Stomach (tissue), 4 donors: ENCODE results near the gene ZNF844.

Source experiments
- POLR2A ChIP-seq, 4 donors: fragments of 450-650 bp; IDR thresholded peaks; one replicate each; pipeline ENCODE4 v1.6.1; 2016; ENCODE audit warnings: antibody characterized with exemption in 4 of 4, control low read depth in 2 of 4, mild to moderate bottlenecking in 1 of 4, moderate library complexity in 1 of 4
- POLR2AphosphoS5 ChIP-seq, 3 donors: sonication (generic); formaldehyde crosslinking; IDR thresholded peaks; one replicate each; pipeline ENCODE4 v1.6.1; 2016; ENCODE audit warnings: antibody characterized with exemption in 3 of 3
- TF ChIP-seq, protein P1 (sequence below), 7 experiments: fragments of 450-650 bp in 4 of 7; fragments of 200-600 bp in 3 of 7; sonication (generic) in 3 of 7; IDR thresholded peaks; one replicate each; pipeline ENCODE4 v1.5.1; 2016 to 2019; ENCODE audit warnings: antibody characterized with exemption in 7 of 7, control low read depth in 2 of 7, mild to moderate bottlenecking in 1 of 7

DNA sequence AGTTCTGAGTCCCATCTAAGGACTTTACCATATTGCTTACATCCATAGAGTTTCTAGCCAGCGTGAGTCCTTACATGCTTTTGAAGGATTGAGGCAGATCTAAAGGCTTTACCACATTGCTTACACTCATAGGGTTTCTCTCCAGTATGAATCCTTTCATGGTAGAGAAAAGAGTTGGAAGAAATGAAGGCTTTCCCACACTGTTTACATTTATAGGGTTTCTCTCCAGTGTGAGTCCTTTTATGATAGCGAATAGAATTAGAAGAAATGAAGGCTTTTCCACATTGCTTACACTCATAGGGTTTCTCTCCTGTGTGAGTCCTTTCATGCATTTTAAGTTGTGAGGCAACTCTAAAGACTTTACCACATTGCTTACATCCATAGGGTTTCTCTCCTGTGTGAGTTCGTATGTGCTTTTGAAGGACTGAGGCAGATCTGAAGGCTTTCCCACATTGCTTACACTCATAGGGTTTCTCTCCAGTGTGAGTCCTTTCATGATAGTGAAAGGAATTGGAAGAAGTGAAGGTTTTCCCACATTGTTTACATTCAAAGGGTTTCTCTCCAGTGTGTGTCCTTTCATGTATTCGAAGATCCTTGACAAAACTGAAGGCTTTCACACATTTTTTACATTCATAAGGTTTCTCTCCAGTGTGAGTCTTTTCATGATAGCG is 20.6 kb upstream of the ZNF844 start:
- TF ChIP-seq, protein P1, sequence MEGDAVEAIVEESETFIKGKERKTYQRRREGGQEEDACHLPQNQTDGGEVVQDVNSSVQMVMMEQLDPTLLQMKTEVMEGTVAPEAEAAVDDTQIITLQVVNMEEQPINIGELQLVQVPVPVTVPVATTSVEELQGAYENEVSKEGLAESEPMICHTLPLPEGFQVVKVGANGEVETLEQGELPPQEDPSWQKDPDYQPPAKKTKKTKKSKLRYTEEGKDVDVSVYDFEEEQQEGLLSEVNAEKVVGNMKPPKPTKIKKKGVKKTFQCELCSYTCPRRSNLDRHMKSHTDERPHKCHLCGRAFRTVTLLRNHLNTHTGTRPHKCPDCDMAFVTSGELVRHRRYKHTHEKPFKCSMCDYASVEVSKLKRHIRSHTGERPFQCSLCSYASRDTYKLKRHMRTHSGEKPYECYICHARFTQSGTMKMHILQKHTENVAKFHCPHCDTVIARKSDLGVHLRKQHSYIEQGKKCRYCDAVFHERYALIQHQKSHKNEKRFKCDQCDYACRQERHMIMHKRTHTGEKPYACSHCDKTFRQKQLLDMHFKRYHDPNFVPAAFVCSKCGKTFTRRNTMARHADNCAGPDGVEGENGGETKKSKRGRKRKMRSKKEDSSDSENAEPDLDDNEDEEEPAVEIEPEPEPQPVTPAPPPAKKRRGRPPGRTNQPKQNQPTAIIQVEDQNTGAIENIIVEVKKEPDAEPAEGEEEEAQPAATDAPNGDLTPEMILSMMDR (IDR thresholded peaks at IDR 0.05): no peak
- TF ChIP-seq POLR2A (IDR thresholded peaks at IDR 0.05): no peak
- TF ChIP-seq POLR2AphosphoS5 (IDR thresholded peaks at IDR 0.05): no peak
